Measurements from ENCODE around the gene PALD1.

The PALD1 gene

GRCh38 chr10:70504521-70505358 is 26.2 kb downstream of the PALD1 start:
- DNase-seq (ENCODE audit: low read depth in 3 of 3): no peak

DNA sequence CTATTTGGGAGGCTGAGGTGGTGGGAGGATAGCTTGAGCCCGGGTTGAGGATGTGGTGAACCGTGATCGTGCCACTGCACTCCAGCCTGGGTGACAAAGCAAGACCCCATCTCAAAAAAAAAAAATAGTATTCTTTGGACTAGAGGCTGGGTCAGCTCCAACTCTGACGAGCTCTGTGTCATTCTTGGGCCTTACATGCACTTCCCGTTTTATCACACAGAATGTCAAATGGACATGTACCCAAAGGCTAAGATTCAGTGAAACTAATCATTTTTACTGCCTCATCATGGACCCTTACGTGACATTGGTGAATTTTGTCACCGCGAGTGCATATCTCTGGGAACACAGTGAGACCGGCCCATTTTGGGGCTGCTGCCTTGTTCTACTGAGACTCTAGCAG is 27.3 kb downstream of the PALD1 start:
- DNase-seq (ENCODE audit: low read depth in 3 of 3): no peak

- DNase-seq (ENCODE audit: low read depth in 3 of 3): no peak
These were observed 29.4 kb downstream of the PALD1 start for GRCh38 chr10:70507966-70508365.

- DNase-seq (ENCODE audit: low read depth in 3 of 3): no peak
These were observed 30.6 kb downstream of the PALD1 start for GRCh38 chr10:70508912-70509756.

GRCh38 chr10:70509757-70510147 is 31.2 kb downstream of the PALD1 start:
- DNase-seq (ENCODE audit: low read depth in 3 of 3): no peak

GRCh38 chr10:70510453-70510852 is 31.9 kb downstream of the PALD1 start:
- DNase-seq (ENCODE audit: low read depth in 3 of 3): no peak

- no peak for DNase-seq (ENCODE audit: low read depth in 3 of 3)
These were observed 32.3 kb downstream of the PALD1 start for GRCh38 chr10:70510904-70511303.

DNA sequence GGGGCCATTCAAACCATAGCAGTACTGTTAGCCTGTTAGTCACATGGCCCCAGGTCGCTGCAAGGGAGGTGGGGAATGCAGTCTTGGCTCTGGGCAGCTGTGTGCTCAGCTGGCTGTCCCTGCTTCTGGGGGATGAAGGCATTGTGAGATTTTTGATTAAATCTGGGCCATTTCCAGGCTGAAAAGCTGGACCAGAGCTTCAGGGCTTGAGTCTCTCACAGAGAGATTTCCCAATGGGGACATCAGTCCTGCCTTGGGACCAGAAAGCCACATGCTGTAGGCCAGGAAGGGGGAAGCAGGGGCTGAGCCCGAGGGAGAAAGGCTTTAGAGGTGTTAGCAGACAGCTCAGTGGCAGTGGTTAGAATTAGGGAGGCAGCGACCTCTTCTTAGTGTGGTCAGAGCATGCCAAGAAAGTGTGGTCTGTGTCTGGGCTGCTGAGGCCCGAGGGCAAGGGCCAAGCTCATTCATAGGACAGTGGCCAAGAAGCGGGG is 33.6 kb downstream of the PALD1 start:
- no peak for DNase-seq (ENCODE audit: low read depth in 3 of 3)

- DNase-seq (ENCODE audit: low read depth in 3 of 3): peak in 2 of 3 donors; percentile 8 to 10
These were observed 35.3 kb downstream of the PALD1 start for GRCh38 chr10:70513848-70514309.

DNA sequence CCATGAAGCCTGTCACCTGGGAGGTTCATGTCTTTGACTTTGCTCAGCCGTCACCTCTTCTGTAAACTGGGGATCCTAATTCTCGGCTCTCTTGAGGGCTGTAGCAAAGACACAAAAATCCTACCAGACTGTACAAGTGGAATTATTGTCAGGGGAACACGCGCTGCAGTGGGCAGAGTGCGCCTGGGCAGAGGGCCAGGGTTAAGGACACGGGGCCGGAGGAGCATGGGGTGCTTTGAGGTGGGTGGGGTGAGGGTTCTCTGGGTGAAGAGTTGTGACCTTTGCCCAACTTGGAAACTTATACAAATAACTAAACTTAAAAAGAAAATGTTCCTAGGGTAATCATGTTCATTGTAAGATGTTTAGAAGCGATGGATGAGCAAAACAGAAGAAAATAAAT is 36.0 kb downstream of the PALD1 start:
- no peak for DNase-seq (ENCODE audit: low read depth in 3 of 3)

- no peak for DNase-seq (ENCODE audit: low read depth in 3 of 3)
These were observed 36.6 kb downstream of the PALD1 start for GRCh38 chr10:70515035-70515667.

DNA sequence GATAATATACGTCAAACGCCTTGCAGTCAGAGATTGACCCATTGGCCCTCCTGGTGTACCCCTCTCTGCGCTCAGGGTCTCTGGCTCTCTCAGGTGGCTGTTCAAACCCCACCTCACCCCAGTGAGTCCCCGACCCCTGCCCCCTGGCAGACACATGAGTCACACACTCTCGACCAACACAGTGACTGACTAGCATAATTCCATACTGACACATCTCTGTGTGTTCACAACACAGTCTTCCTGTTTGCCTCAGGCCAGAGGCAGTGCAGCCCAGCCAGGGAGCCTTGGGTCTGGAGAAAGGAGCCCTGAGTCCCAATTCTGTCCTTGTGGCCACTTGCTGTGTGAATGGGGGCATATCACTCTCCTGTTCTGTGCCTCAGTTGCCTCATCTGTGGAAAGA is 40.1 kb downstream of the PALD1 start:
- no peak for DNase-seq (ENCODE audit: low read depth in 3 of 3)

DNA sequence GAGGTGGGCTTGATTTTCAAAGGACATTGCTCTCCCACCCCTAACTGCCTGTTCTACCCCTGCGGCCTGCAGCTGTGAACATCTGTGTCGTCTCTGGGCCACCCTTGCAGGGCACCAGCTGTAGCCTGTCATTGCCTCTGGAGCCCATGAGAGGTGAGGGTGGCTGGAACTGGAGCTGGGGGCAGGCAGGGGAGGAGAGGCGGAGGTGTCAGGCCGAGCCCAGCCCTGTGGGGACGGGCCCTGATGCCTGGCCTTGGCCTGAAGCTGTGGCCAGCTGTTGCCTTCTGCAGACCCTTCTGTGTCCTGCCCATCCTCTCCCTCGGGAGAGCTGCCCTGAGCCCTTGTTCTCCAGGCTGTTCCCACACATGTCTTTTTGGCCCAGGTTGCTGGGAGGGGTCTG is 44.5 kb downstream of the PALD1 start:
- no peak for DNase-seq (ENCODE audit: low read depth in 3 of 3)

DNA sequence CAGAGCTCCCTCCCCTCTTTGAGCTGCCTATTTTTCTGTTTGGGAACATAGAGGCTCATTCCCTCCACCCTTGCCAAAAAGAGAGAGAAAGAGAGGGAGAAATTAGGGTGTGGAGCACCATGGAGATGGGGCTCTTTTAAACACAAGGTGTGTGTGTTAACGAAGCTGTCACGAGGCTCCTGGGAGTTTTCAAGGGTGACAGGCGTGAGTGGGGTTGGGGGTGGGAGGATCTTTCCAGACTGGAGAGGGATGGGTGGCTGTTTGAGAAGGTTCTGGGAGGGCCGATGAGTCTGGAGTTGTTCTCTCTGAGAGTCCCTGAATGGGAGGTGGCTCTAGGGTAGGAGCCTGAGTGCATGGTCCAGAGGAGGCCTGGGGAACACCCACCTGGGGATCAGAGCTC is 45.0 kb downstream of the PALD1 start:
- DNase-seq (ENCODE audit: low read depth in 3 of 3): no peak

DNA sequence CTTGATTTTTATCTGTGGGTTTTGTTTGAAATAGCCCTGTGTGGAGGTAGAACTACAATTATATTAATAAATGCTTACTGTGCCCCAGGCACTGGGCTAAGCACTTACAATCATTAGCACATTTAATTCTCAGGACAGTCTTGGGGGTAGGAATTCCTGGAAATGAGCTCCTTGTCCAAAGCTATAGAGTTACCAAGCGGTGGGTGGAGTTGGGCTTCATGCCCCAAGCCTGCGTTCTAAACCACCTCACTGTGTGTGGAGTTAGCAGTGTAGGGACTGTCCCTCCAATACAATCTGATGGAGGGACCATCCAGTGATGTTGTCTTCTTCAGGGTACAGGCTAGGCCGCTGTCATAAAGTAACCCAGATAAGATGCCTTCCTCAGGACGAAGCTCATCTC is 49.7 kb downstream of the PALD1 start:
- no peak for DNase-seq (ENCODE audit: low read depth in 3 of 3)

DNA sequence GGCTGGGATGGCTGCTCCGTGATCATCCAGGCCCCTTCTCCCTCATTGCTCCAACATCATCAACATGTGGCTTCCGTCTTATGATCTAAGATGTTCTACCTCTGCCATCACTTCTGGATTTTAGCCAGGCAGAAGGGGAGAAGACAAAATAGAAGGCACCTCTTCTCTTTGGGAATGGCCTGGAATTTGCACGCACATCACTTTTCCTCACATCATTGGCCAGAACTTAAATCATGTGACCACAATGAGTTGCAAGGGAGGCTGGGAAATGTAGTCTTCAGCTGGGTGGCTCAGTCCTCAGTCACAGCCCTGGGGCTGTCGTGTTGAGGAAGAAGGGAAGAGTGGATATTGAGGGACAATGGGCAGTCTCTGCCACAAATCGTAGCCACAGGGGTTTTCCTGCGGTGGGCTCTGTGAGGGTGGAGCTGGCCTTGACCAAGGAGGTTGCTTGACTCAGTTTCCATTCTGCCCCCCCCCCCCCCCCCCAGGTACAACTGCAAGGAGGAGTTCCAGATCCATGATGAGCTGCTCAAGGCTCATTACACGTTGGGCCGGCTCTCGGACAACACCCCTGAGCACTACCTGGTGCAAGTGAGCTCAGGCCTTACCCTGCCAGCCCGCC is 50.3 kb downstream of the PALD1 start:
- DNase-seq (ENCODE audit: low read depth in 3 of 3): no peak

GRCh38 chr10:70529848-70530247 is 51.3 kb downstream of the PALD1 start:
- DNase-seq (ENCODE audit: low read depth in 3 of 3): no peak

- DNase-seq (ENCODE audit: low read depth in 3 of 3): no peak
These were observed 51.7 kb downstream of the PALD1 start for GRCh38 chr10:70530315-70530714.

- no peak for DNase-seq (ENCODE audit: low read depth in 3 of 3)
These were observed 54.1 kb downstream of the PALD1 start for GRCh38 chr10:70532554-70533188.

DNA sequence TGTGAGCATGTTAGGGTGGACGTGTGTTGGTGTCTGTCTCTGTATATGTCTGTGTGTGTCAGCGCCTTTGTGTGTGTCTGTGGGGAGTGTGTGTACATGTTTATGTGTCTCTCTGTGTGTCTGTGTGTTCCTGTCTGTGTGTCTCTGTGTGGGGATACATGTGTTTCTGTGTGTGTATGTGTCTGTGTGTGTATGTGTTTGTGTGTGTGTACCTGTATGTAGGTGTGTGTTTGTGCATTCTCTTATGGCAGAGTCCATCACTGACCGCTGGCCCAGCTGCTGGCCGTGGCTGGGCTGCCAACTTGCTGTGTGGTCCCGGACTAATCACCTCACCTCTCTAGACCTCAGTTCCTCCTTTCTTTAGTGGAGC is 54.6 kb downstream of the PALD1 start:
- DNase-seq (ENCODE audit: low read depth in 3 of 3): no peak

GRCh38 chr10:70534281-70534680 is 55.7 kb downstream of the PALD1 start:
- no peak for DNase-seq (ENCODE audit: low read depth in 3 of 3)

All from stimulated activated CD4-positive, alpha-beta T cell treated with anti-CD3 and anti-CD28 coated beads, TNF-alpha, amount 100 ng/mL, for 48 hours (primary cell).